Measurements from ENCODE around the gene AIG1.

Gene AIG1

GRCh38 chr6:143093290-143093689, 32.6 kb downstream of the AIG1 start:
- Mint-ChIP-seq H3K36me3 (no peaks in the 10 kb centered on the region), H3K4me3 (no peak overlapping the region), H3K27me3 (no peaks in the 10 kb centered on the region), H3K27ac (no peak overlapping the region), H3K9me3 (no peaks in the 10 kb centered on the region), H3K4me1 (peaks cover 3% of the 10 kb centered on the region)
- CTCF ChIA-PET: no interaction called here
- no peak for DNase-seq

- CTCF ChIA-PET: no interaction called here
- no peaks in the 10 kb centered on the region for H3K4me1 Mint-ChIP-seq
- no peaks in the 10 kb centered on the region for H3K27me3 Mint-ChIP-seq
Measured at GRCh38 chr6:143096403-143096802, 35.7 kb downstream of the AIG1 start.

GRCh38 chr6:143097224-143097795, 36.6 kb downstream of the AIG1 start:
- peaks cover 1% of the 10 kb centered on the region for H3K36me3 Mint-ChIP-seq
- DNase-seq: no peak
- no peaks in the 10 kb centered on the region for H3K4me1 Mint-ChIP-seq
- CTCF ChIA-PET: no interaction called here
- H3K4me3 Mint-ChIP-seq: no peak overlapping the region
- H3K27ac Mint-ChIP-seq: no peak overlapping the region
- no peaks in the 10 kb centered on the region for H3K27me3 Mint-ChIP-seq
- no peaks in the 10 kb centered on the region for H3K9me3 Mint-ChIP-seq

More at GRCh38 chr6:143096403-143096802, 35.7 kb downstream of the AIG1 start:
- DNase-seq: no peak
- Mint-ChIP-seq H3K9me3 (no peaks in the 10 kb centered on the region), H3K36me3 (peaks cover 1% of the 10 kb centered on the region), H3K27ac (no peak overlapping the region), H3K4me3 (no peak overlapping the region)

- H3K4me3 Mint-ChIP-seq: no peak overlapping the region
- H3K27ac Mint-ChIP-seq: no peak overlapping the region
- H3K4me1 Mint-ChIP-seq: no peaks in the 10 kb centered on the region
- H3K36me3 Mint-ChIP-seq: peaks cover 1% of the 10 kb centered on the region
- CTCF ChIA-PET: no interaction called here
- no peak for DNase-seq
- H3K9me3 Mint-ChIP-seq: no peaks in the 10 kb centered on the region
- no peaks in the 10 kb centered on the region for H3K27me3 Mint-ChIP-seq
Measured at GRCh38 chr6:143098054-143098671, 37.5 kb downstream of the AIG1 start.

GRCh38 chr6:143099647-143100046, 39.0 kb downstream of the AIG1 start:
- no peak overlapping the region for H3K4me3 Mint-ChIP-seq
- no peaks in the 10 kb centered on the region for H3K27me3 Mint-ChIP-seq
- no peak for DNase-seq
- H3K9me3 Mint-ChIP-seq: no peaks in the 10 kb centered on the region
- CTCF ChIA-PET: no interaction called here
- peaks cover 1% of the 10 kb centered on the region for H3K36me3 Mint-ChIP-seq
- peaks cover 2% of the 10 kb centered on the region for H3K4me1 Mint-ChIP-seq
- no peak overlapping the region for H3K27ac Mint-ChIP-seq

GRCh38 chr6:143100429-143100828, 39.7 kb downstream of the AIG1 start:
- H3K4me3 Mint-ChIP-seq: no peak overlapping the region
- CTCF ChIA-PET: interaction anchor here (0.7 kb wide), 1 partner anchor 15 kb away, joined by 3 read pairs; no protein-coding TSS in a partner anchor
- H3K36me3 Mint-ChIP-seq: peaks cover 1% of the 10 kb centered on the region
- no peaks in the 10 kb centered on the region for H3K9me3 Mint-ChIP-seq
- no peak for DNase-seq
- no peak overlapping the region for H3K27ac Mint-ChIP-seq
- H3K27me3 Mint-ChIP-seq: no peaks in the 10 kb centered on the region
- peaks cover 2% of the 10 kb centered on the region for H3K4me1 Mint-ChIP-seq

- CTCF ChIA-PET: no interaction called here
- Mint-ChIP-seq H3K4me3 (no peak overlapping the region), H3K36me3 (peaks cover 1% of the 10 kb centered on the region), H3K9me3 (no peaks in the 10 kb centered on the region), H3K27ac (no peak overlapping the region), H3K4me1 (peaks cover 2% of the 10 kb centered on the region), H3K27me3 (no peaks in the 10 kb centered on the region)
- DNase-seq: no peak
Measured at GRCh38 chr6:143103916-143104315, 43.2 kb downstream of the AIG1 start.

GRCh38 chr6:143107440-143107839, 46.8 kb downstream of the AIG1 start:
- Mint-ChIP-seq H3K36me3 (no peaks in the 10 kb centered on the region), H3K27me3 (no peaks in the 10 kb centered on the region), H3K4me1 (peaks cover 2% of the 10 kb centered on the region), H3K27ac (no peak overlapping the region), H3K4me3 (no peak overlapping the region), H3K9me3 (no peaks in the 10 kb centered on the region)
- no peak for DNase-seq
- CTCF ChIA-PET: no interaction called here

- H3K4me3 Mint-ChIP-seq: no peak overlapping the region
- H3K4me1 Mint-ChIP-seq: peaks cover 2% of the 10 kb centered on the region
- H3K36me3 Mint-ChIP-seq: no peaks in the 10 kb centered on the region
- DNase-seq: no peak
- H3K9me3 Mint-ChIP-seq: no peaks in the 10 kb centered on the region
- H3K27me3 Mint-ChIP-seq: no peaks in the 10 kb centered on the region
- CTCF ChIA-PET: no interaction called here
- no peak overlapping the region for H3K27ac Mint-ChIP-seq
Measured at GRCh38 chr6:143107911-143108761, 47.4 kb downstream of the AIG1 start.

- Mint-ChIP-seq H3K4me3 (no peak overlapping the region), H3K27me3 (no peaks in the 10 kb centered on the region), H3K27ac (no peak overlapping the region), H3K36me3 (no peaks in the 10 kb centered on the region), H3K9me3 (no peaks in the 10 kb centered on the region), H3K4me1 (no peaks in the 10 kb centered on the region)
- CTCF ChIA-PET: no interaction called here
- DNase-seq: no peak
Measured at GRCh38 chr6:143109196-143109595, 48.5 kb downstream of the AIG1 start.

- no peaks in the 10 kb centered on the region for H3K4me1 Mint-ChIP-seq
- H3K36me3 Mint-ChIP-seq: no peaks in the 10 kb centered on the region
- no peak overlapping the region for H3K27ac Mint-ChIP-seq
- no peak for DNase-seq
- H3K27me3 Mint-ChIP-seq: no peaks in the 10 kb centered on the region
- no peak overlapping the region for H3K4me3 Mint-ChIP-seq
- CTCF ChIA-PET: no interaction called here
- no peaks in the 10 kb centered on the region for H3K9me3 Mint-ChIP-seq
Measured at GRCh38 chr6:143110572-143110971, 49.9 kb downstream of the AIG1 start.

- CTCF ChIA-PET: no interaction called here
- DNase-seq: no peak
- no peaks in the 10 kb centered on the region for H3K4me1 Mint-ChIP-seq
- H3K9me3 Mint-ChIP-seq: no peaks in the 10 kb centered on the region
- H3K27me3 Mint-ChIP-seq: no peaks in the 10 kb centered on the region
- no peak overlapping the region for H3K27ac Mint-ChIP-seq
- H3K36me3 Mint-ChIP-seq: no peaks in the 10 kb centered on the region
- no peak overlapping the region for H3K4me3 Mint-ChIP-seq
Measured at GRCh38 chr6:143110996-143111395, 50.3 kb downstream of the AIG1 start.

- no peaks in the 10 kb centered on the region for H3K9me3 Mint-ChIP-seq
- H3K36me3 Mint-ChIP-seq: no peaks in the 10 kb centered on the region
- H3K27ac Mint-ChIP-seq: no peak overlapping the region
- no peaks in the 10 kb centered on the region for H3K27me3 Mint-ChIP-seq
- CTCF ChIA-PET: no interaction called here
- DNase-seq: no peak
- H3K4me1 Mint-ChIP-seq: no peaks in the 10 kb centered on the region
- no peak overlapping the region for H3K4me3 Mint-ChIP-seq
Measured at GRCh38 chr6:143111443-143111842, 50.8 kb downstream of the AIG1 start.

- H3K4me1 Mint-ChIP-seq: no peaks in the 10 kb centered on the region
- H3K9me3 Mint-ChIP-seq: no peaks in the 10 kb centered on the region
- CTCF ChIA-PET: no interaction called here
- no peak for DNase-seq
- H3K36me3 Mint-ChIP-seq: no peaks in the 10 kb centered on the region
- no peak overlapping the region for H3K27ac Mint-ChIP-seq
- H3K27me3 Mint-ChIP-seq: no peaks in the 10 kb centered on the region
- no peak overlapping the region for H3K4me3 Mint-ChIP-seq
Measured at GRCh38 chr6:143112084-143112768, 51.5 kb downstream of the AIG1 start.

Data from activated naive CD4-positive, alpha-beta T cell treated with anti-CD3 and anti-CD28 coated beads, Interleukin-2, amount 10 ng/mL, durations not matched to agents 7 days and 5 days (primary cell).